Mononuclear cell (primary cell): ENCODE data around the gene APCDD1L. TPM values are rescaled to one million over a fixed set of nuclear protein-coding genes. Genes with fewer than 3 reads are reported as not detected.

ENCODE experiments used
- H3K27me3 ChIP-seq: 2 replicates; pipeline ENCODE4 v1.6.0; 2011; ENCODE audit warnings: low read length, control low read depth; ENCODE audit not compliant: insufficient read depth
- H3K4me1 ChIP-seq: 2 replicates; pipeline ENCODE4 v1.5.1; 2011; ENCODE audit warnings: mild to moderate bottlenecking, low read length, control low read depth; ENCODE audit not compliant: insufficient read depth
- H3K4me3 ChIP-seq: 2 replicates; pipeline ENCODE4 v1.5.1; 2011; ENCODE audit warnings: mild to moderate bottlenecking, low read length, moderate library complexity
- H3K9me3 ChIP-seq: 2 replicates; pipeline ENCODE4 v1.5.1; 2011; ENCODE audit warnings: low read depth, mild to moderate bottlenecking, control low read depth, low read length
- total RNA-seq: library from RNA; depleted of rRNA; stranded (reverse); fragments of >200 nt; gene quantifications from one replicate; pipeline ENCODE4 v1.2.3, GENCODE V29; 2012

APCDD1L gene
- total RNA-seq, 1 donor, result not detected

DNA sequence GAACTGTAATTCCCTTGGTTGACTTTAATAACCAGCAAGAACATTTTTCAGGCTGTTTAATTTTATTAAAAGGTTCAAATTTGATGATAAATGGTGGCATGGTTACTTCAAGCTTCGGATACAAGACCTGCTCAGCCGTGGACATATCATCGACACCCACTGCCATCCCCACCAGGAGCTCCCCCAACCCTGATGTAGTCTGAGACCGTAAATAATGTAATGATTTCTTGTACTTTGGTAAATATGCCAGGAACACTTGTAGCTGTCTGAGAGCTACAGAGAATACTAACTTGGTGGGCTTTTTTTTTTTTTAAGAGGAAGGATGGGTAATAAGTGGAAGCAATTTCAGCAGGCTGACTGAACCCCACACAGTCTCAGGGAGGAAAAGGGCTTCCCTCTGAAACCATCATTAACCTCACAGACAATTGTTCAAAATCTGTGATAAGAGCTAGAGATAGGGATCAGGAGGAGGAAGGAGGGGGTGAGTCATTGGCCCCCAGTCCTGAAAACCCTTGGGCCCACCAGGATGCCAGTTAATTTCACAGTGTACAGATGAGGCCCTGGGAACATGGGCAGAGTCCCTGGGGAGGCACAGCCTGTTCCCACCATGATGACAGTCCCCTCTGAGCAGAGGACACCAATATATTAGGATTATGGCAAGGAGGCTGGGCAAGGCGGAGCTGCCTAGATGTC, 56.0 kb downstream of the APCDD1L start:
- H3K4me1 ChIP-seq, result peaks cover 6% of the 10 kb centered on the region
- H3K27me3 ChIP-seq, result no peaks in the 10 kb centered on the region
- H3K4me3 ChIP-seq, result no peak overlapping the region
- H3K9me3 ChIP-seq, result no peaks in the 10 kb centered on the region

DNA sequence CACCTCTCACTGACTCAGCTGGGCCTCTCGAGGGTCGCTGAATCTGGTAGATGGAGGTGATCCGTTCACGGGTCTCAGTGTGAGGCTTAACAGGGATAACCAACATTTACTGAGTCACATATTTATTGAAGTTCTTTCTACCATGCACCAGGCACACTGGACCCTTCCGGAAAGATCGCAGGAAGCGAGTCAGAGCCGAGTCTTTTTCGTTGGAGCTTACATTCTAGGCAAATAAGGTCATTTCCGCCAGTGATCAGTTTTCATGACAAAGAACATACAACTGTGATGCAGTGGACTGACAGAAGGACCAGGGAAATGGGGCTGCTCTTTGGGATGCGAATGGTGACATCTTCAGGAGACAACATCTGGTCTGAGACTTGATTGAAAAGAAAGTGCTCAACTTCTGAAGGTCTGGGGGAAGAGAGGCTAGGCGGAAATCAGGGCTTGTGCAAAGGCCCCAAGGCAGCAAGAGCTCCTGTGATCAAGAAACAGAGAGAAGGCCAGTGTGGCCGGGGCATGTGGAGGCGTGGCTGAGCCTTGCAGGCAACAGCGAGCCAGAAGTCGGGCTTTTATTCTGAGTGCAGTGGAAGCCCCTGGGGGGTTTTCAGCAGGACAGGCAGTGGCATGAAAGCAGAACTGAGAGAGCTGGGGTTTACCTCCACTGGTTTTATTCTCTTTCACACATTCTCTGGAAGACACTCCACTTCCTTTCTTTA, 56.7 kb downstream of the APCDD1L start:
- Histone ChIP-seq H3K4me3 (no peak overlapping the region), H3K4me1 (peaks cover 6% of the 10 kb centered on the region), H3K9me3 (no peaks in the 10 kb centered on the region), H3K27me3 (no peaks in the 10 kb centered on the region)

DNA sequence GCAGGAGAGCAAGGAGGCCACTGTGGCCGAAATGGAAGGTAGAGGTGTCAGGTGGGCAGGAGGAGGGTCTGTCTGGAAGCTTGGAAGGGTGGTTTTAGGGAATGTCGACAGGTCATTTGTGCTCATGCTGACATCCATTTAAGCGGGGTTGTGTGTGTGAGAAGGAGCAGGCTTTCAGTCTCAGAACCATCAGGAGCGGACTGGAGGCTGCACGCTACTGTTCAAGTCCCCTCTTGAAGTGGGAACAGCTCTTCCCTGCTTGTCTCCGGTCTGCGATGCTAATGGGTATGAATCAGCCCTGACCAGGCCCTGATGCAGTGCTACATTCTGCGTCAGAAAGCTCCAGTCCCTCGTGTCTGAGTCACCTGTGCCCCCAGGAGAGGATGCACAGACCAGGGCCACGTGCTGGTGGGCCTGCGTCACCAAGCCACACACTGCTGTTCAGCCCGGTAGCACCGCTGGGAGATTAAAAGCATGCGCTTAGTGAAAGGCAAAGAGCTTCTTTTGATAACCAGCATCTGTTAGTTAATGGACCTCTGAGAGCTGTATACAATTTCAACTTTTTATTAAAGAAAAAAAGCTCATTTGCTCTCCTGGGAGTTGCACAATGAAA, 58.0 kb downstream of the APCDD1L start:
- peaks cover 6% of the 10 kb centered on the region for H3K4me1 ChIP-seq
- no peaks in the 10 kb centered on the region for H3K27me3 ChIP-seq
- H3K9me3 ChIP-seq, result no peaks in the 10 kb centered on the region
- H3K4me3 ChIP-seq, result no peak overlapping the region

DNA sequence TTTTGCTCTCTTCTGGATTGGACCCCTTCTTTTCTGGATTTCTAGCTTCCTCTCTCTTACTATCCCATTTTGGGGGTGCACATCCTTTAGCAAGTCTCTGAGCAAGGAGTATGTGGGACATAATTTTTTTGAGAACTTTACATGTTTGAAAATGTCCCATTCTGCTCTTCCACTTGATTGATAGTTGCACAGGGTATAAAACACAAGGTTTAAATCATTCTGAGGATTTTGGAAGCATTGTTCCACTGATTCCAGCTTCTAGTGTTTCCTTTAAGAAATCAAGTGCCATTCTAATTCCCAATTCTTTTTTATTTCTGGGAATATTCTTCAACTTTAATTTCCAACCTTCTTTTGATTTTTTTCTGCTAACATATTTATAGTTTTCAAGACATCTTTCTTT, 60.7 kb downstream of the APCDD1L start:
- Histone ChIP-seq H3K9me3 (no peaks in the 10 kb centered on the region), H3K27me3 (no peaks in the 10 kb centered on the region), H3K4me1 (peaks cover 6% of the 10 kb centered on the region), H3K4me3 (no peak overlapping the region)

DNA sequence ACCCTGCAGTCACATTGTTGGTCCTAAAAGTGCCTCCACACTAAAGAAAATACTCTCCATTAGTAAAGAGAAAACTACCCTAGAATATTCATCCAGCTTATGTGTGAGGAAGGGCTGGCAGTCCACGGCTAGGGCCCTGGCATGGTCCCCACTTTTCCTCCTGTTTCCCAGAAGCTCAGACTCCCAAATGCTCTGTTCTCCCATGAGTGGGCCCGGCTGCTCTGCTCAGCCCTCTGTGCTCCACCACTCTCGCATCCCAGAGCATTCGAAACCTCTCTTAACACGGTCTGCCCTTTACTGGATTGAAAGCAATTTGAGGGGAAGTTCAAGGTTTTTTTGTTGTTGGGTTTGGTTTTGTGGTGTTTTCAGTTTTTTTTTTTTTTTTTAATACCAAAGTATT, 61.8 kb downstream of the APCDD1L start:
- Histone ChIP-seq H3K27me3 (no peaks in the 10 kb centered on the region), H3K9me3 (no peaks in the 10 kb centered on the region), H3K4me3 (no peak overlapping the region), H3K4me1 (no peaks in the 10 kb centered on the region)

DNA sequence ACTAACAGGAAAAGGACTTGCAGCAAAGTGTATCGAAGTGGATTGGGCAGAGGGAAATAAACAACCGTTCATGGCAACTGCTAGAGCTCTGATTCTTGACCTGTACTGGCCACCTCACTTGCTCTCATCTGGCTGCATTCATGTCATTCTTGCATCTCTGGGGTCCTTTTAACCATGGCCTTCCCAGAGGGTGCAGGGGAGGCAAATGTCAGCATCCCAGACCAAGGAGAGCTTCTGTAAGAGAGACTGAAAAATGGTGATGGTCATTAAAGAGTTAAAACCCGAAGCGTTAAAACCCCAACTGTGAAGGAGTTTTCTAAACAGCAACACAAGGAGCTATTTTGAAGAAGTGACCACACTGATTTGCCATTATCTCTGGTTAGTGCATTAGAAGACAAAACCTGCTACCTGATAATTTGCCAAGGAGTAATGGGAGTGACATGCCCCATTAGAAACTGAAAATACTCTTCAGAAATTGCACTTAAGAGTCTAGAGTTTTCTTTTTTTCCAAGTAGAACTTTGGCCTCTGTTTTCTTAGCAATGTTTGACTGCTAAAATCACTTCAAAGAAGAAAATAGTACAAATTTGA, 62.4 kb downstream of the APCDD1L start:
- Histone ChIP-seq H3K27me3 (no peaks in the 10 kb centered on the region), H3K4me1 (no peaks in the 10 kb centered on the region), H3K4me3 (no peak overlapping the region), H3K9me3 (no peaks in the 10 kb centered on the region)

DNA sequence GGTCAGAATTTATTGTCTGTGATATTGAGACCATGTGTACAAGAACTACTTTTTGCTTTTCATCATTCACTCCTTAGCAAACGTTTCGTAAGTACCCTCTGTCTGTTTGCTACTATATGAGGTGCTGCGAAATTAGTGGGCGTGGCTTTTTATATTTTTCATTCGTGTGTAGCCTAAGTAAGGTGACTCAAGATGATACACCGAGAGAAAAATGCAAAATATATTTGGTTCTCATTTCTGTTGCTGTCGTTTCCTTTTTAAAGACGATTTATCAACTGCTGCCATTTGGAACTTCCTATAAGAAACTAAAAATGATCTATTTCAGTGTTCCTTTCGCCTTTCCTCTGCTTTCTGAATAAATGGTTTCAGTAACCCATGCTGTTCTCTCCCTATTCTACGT, 64.9 kb downstream of the APCDD1L start:
- no peaks in the 10 kb centered on the region for H3K9me3 ChIP-seq
- H3K4me1 ChIP-seq, result no peaks in the 10 kb centered on the region
- H3K27me3 ChIP-seq, result no peaks in the 10 kb centered on the region
- H3K4me3 ChIP-seq, result no peak overlapping the region

DNA sequence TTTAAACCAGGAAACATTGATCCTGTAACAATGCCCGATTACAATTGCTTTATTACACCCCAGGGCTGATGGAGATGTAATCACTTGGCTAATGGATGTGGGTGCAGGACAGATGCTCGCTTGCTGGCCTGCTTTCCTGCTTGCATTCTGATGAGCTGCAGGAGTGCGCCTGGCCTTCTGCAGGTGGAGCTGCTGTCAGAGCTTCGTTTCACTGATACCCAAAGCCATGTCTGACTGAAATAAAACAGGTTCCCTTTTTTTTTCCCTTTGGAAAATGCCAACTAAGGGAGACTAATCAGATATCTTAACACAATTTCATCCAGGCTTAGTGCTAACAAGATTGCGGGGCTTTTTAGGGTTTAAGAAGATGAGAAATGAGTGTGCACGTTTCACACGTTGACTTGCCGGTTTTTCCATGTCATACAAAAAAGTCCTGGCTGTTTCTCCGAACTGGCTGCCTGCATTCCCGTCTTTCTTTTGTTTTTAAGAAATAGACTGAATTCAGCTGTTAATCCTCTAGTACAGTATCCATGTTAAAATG, 65.4 kb downstream of the APCDD1L start:
- no peaks in the 10 kb centered on the region for H3K9me3 ChIP-seq
- no peaks in the 10 kb centered on the region for H3K27me3 ChIP-seq
- H3K4me3 ChIP-seq, result no peak overlapping the region
- no peaks in the 10 kb centered on the region for H3K4me1 ChIP-seq

DNA sequence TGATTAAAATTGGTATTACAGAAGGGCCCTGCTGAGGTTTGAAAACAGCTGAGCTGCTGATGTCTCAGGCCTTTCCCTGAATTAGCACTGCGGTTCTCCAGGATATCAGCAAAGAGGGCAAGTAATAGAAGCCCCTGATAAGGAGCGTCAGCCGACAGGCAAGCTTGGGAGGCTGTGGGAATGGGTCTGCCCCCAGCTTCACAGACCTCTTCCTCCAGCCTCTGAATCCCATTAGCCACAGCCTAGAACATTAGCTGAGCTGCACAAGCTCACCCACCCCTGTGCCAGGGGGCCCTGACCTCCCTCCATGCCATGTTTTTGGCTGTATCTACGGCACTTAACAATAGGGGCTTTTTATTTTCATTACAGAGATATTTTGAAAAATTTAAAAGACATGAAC, 66.2 kb downstream of the APCDD1L start:
- no peaks in the 10 kb centered on the region for H3K4me1 ChIP-seq
- H3K4me3 ChIP-seq, result no peak overlapping the region
- H3K9me3 ChIP-seq, result no peaks in the 10 kb centered on the region
- no peaks in the 10 kb centered on the region for H3K27me3 ChIP-seq

DNA sequence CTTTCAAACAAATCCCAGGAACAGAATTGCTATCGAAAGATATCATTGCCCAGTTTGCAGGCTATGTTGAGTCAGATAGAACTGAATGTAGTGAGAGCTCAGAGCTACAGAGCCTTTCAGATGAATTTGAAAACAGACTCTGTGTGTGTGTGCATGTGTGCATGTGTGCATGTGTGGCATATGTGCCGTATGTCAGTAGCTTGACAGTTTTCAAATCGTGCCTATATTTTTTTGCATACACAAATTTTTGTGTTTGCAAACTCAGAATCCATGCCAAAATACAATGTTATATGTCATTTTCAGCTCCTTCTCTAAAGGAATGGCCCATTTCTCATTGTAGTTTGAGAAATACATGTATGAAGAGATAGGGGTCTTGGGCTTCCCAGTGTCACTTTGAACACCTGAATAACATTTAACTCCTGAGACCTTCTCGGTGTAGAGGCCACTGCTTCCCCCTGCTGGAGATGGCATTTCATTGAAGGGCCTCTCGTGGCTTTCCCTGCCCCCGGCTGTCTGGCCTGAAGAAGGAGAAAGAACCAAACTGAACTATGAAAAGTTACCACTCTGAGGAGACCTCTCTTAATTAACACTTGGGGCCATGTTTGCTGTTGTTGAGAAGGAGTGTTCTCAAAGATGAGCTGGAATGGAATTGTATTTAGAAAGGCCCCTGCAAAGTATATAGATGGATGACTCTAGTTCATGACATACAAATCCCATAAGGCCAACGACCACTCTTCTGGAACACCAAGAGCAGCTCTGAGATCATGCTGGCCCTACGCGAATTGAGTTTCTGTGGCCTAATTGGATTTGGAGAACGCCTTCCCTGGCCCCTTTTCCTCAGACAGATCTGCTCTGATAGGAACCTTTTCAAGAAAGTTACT, 67.4 kb downstream of the APCDD1L start:
- H3K9me3 ChIP-seq, result no peaks in the 10 kb centered on the region
- no peaks in the 10 kb centered on the region for H3K27me3 ChIP-seq
- no peaks in the 10 kb centered on the region for H3K4me1 ChIP-seq
- H3K4me3 ChIP-seq, result no peak overlapping the region

DNA sequence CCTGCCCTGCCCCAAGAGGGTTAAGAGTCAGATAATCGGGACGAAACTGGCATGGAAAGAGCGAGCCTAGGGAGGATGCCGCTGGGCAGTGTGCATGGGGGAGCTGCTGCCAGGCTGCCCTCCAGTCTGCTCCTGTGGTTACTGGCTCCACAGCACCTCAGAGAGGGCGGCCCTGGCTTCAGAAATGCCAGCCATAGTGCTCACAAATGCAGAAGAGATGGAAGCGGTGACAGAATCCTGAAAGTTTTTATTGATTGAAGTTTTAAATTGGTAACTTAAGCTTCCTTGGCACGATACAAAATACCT, 68.3 kb downstream of the APCDD1L start:
- no peak overlapping the region for H3K4me3 ChIP-seq
- no peaks in the 10 kb centered on the region for H3K27me3 ChIP-seq
- no peaks in the 10 kb centered on the region for H3K4me1 ChIP-seq
- no peaks in the 10 kb centered on the region for H3K9me3 ChIP-seq

DNA sequence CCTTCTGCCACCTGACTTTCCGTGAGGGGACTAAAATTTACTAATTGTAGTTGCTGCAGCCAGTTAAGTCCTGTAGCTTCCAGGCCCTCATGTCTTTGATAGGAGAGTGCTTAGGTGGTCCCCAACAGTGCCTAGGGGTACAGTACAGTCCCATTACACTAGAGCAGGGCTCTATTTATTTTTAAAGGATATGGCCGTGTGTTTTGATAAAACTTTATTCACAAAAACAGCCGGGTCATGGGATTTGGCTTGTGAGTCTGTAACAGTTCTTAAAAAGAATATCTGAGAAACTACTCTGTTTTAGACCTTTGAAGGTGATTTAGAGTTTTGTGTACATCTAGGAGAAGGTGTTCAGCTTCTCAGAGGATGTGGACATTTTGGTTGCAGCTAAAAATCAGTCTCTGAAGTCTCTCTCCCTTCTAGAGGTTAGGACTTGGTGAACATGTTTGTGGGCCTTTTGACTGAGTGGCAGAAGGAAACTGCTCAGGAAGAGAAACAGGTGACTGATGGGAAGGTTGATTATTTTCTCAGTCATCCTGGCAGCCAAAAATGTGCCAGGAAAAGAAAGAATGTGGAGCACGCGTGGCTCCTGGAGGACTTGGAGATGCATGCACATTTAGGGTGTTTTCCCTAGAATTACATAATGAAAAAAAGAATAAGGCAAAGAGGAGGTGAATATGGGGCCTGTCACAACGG, 68.8 kb downstream of the APCDD1L start:
- Histone ChIP-seq H3K4me3 (no peak overlapping the region), H3K9me3 (no peaks in the 10 kb centered on the region), H3K27me3 (no peaks in the 10 kb centered on the region), H3K4me1 (no peaks in the 10 kb centered on the region)

DNA sequence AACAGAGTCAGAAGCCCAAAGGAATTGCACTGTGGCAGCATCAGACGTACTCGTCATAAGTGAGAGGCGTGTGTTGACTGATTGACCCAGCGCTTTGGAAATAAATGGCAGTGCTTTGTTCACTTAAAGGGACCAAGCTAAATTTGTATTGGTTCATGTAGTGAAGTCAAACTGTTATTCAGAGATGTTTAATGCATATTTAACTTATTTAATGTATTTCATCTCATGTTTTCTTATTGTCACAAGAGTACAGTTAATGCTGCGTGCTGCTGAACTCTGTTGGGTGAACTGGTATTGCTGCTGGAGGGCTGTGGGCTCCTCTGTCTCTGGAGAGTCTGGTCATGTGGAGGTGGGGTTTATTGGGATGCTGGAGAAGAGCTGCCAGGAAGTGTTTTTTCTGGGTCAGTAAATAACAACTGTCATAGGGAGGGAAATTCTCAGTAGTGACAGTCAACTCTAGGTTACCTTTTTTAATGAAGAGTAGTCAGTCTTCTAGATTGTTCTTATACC, 70.4 kb downstream of the APCDD1L start:
- Histone ChIP-seq H3K27me3 (no peaks in the 10 kb centered on the region), H3K9me3 (no peaks in the 10 kb centered on the region), H3K4me1 (no peaks in the 10 kb centered on the region), H3K4me3 (no peak overlapping the region)

DNA sequence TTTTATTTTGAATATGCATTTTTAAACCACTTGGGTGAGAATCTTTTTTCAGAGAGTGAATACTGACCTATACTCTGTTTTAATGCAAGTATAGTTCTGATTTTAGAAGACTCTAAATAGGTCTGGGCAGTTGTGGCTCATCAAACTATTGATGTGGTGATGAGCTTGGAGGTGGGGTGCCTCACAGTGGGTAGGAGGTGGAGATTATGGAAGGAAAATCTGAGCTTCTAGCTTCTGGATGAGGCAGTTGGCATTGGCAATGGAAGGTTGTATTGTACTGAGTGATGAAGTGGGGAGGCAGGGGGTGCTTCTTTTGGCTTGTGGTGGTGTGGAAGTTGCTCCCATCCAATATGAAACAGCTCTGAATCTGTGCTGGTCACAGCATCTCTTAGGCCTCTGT, 73.5 kb downstream of the APCDD1L start:
- H3K4me3 ChIP-seq, result no peak overlapping the region
- peaks cover 3% of the 10 kb centered on the region for H3K4me1 ChIP-seq
- no peaks in the 10 kb centered on the region for H3K9me3 ChIP-seq
- H3K27me3 ChIP-seq, result no peaks in the 10 kb centered on the region
